ENCODE data around the gene ANXA5.

Gene ANXA5

GRCh38 chr4:121679951-121680350 lies 16.8 kb downstream of the ANXA5 start:
- ATAC-seq (ENCODE audit: low read depth) (no peak), DNase-seq (ENCODE audit: low spot score) (no peak)
- TF ChIP-seq CTCF (IDR thresholded peaks at IDR 0.05; ENCODE audit: poor library complexity, severe bottlenecking): no peak
- no peaks in the 10 kb centered on the region for H3K27me3 ChIP-seq (ENCODE audit: insufficient read depth, poor library complexity, severe bottlenecking)
- no peaks in the 10 kb centered on the region for H3K9me3 ChIP-seq (ENCODE audit: severe bottlenecking)
- H3K36me3 ChIP-seq (ENCODE audit: low read depth): peaks cover 100% of the 10 kb centered on the region
- no peak overlapping the region for H3K4me3 ChIP-seq (ENCODE audit: severe bottlenecking)
- H3K4me1 ChIP-seq (ENCODE audit: insufficient read depth, poor library complexity, severe bottlenecking): no peaks in the 10 kb centered on the region
- no peak overlapping the region for H3K27ac ChIP-seq (ENCODE audit: poor library complexity, severe bottlenecking)

GRCh38 chr4:121679267-121679666 lies 17.5 kb downstream of the ANXA5 start:
- Histone ChIP-seq H3K36me3 (ENCODE audit: low read depth) (peaks cover 100% of the 10 kb centered on the region), H3K4me3 (ENCODE audit: severe bottlenecking) (no peak overlapping the region), H3K4me1 (ENCODE audit: insufficient read depth, poor library complexity, severe bottlenecking) (no peaks in the 10 kb centered on the region), H3K27ac (ENCODE audit: poor library complexity, severe bottlenecking) (no peak overlapping the region), H3K9me3 (ENCODE audit: severe bottlenecking) (no peaks in the 10 kb centered on the region), H3K27me3 (ENCODE audit: insufficient read depth, poor library complexity, severe bottlenecking) (no peaks in the 10 kb centered on the region)
- no peak for TF ChIP-seq CTCF (IDR thresholded peaks at IDR 0.05; ENCODE audit: poor library complexity, severe bottlenecking)
- ATAC-seq (ENCODE audit: low read depth): no peak
- DNase-seq (ENCODE audit: low spot score): no peak

- Histone ChIP-seq H3K4me1 (ENCODE audit: insufficient read depth, poor library complexity, severe bottlenecking) (no peaks in the 10 kb centered on the region), H3K4me3 (ENCODE audit: severe bottlenecking) (no peak overlapping the region), H3K27ac (ENCODE audit: poor library complexity, severe bottlenecking) (no peak overlapping the region), H3K36me3 (ENCODE audit: low read depth) (peaks cover 96% of the 10 kb centered on the region), H3K27me3 (ENCODE audit: insufficient read depth, poor library complexity, severe bottlenecking) (no peaks in the 10 kb centered on the region), H3K9me3 (ENCODE audit: severe bottlenecking) (no peaks in the 10 kb centered on the region)
- TF ChIP-seq CTCF (IDR thresholded peaks at IDR 0.05; ENCODE audit: poor library complexity, severe bottlenecking): no peak
- DNase-seq (ENCODE audit: low spot score) (no peak), ATAC-seq (ENCODE audit: low read depth) (no peak)
Measured at GRCh38 chr4:121677524-121677923, 19.3 kb downstream of the ANXA5 start.

- no peak for ATAC-seq (ENCODE audit: low read depth)
- Histone ChIP-seq H3K27ac (ENCODE audit: poor library complexity, severe bottlenecking) (no peak overlapping the region), H3K9me3 (ENCODE audit: severe bottlenecking) (no peaks in the 10 kb centered on the region), H3K4me1 (ENCODE audit: insufficient read depth, poor library complexity, severe bottlenecking) (no peaks in the 10 kb centered on the region), H3K4me3 (ENCODE audit: severe bottlenecking) (no peak overlapping the region), H3K36me3 (ENCODE audit: low read depth) (peaks cover 96% of the 10 kb centered on the region), H3K27me3 (ENCODE audit: insufficient read depth, poor library complexity, severe bottlenecking) (no peaks in the 10 kb centered on the region)
- DNase-seq (ENCODE audit: low spot score): no peak
- TF ChIP-seq CTCF (IDR thresholded peaks at IDR 0.05; ENCODE audit: poor library complexity, severe bottlenecking): no peak
Measured at GRCh38 chr4:121676345-121677075, 20.3 kb downstream of the ANXA5 start.

- Histone ChIP-seq H3K4me1 (ENCODE audit: insufficient read depth, poor library complexity, severe bottlenecking) (no peaks in the 10 kb centered on the region), H3K36me3 (ENCODE audit: low read depth) (peaks cover 96% of the 10 kb centered on the region), H3K4me3 (ENCODE audit: severe bottlenecking) (no peak overlapping the region), H3K9me3 (ENCODE audit: severe bottlenecking) (no peaks in the 10 kb centered on the region), H3K27ac (ENCODE audit: poor library complexity, severe bottlenecking) (no peak overlapping the region), H3K27me3 (ENCODE audit: insufficient read depth, poor library complexity, severe bottlenecking) (no peaks in the 10 kb centered on the region)
- no peak for ATAC-seq (ENCODE audit: low read depth)
- TF ChIP-seq CTCF (IDR thresholded peaks at IDR 0.05; ENCODE audit: poor library complexity, severe bottlenecking): no peak
- DNase-seq (ENCODE audit: low spot score): no peak
Measured at GRCh38 chr4:121675715-121676114, 21.1 kb downstream of the ANXA5 start.
